Endometrial microvascular endothelial cells (primary cell): ENCODE data around the gene RBP4. TPM values are rescaled to one million over a fixed set of nuclear protein-coding genes. Genes with fewer than 3 reads are reported as not detected.
"Not testable (repeated sequence)": the region's sequence is repeated elsewhere in the genome, so short reads cannot be mapped to it uniquely, and the experiment has no call there.

Experiments
- in situ Hi-C: cut with HindIII; loops from 2 replicates; pipeline ENCODE4 v1.10.0; 2017; ENCODE audit warnings: low sequenced_read_pairs, low pct_unique_long_range_greater_than_20kb; ENCODE audit errors: inconsistent ontology term
- total RNA-seq: library from RNA; depleted of rRNA; stranded (reverse); fragments of >200 nt; gene quantifications from one replicate; pipeline ENCODE4 v1.2.3, GENCODE V29; 2015; ENCODE audit errors: inconsistent ontology term

RBP4 gene
- total RNA-seq, 1 donor from 2014 or later: not detected

DNA sequence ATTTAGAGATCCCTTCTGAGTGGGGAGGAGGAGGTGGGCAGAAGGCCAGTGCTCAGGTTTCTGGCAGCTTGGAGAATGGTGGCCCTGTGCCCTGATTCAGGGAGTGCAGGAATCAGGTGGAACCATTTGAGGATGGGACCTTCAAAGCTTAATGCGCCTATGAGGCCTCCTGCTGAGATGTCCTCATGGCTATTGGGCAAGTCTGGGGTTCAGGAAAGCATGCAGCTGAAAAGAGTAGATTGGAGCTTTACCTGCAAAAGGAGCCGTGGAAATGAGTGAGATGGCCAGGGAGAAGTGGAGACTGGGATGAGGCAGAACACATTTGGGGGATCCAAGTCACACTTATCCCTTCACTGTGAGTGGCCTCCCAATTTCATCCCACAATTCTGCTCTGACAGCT lies 28.4 kb downstream of the RBP4 start:
- in situ Hi-C loops: no loop called here

DNA sequence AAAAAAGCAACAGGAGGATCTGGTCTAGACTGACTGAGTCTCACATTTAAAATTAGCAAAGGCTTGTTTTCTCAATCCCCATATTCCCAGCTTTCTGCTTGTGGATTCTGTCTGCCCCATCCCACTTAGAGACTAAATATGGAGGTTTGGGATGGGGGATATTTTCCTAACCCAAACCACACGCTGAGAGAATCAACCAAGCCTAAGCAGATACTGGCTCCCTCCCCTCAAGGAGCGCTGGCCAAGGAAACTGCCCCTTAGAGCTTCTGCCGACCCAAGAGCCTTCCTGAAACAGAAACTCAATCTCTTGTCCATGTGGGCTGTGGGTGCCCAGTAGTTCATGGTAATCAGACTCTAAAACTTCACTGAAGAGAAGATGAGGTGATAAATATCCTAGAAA lies 30.7 kb downstream of the RBP4 start:
- in situ Hi-C loops: no loop called here

DNA sequence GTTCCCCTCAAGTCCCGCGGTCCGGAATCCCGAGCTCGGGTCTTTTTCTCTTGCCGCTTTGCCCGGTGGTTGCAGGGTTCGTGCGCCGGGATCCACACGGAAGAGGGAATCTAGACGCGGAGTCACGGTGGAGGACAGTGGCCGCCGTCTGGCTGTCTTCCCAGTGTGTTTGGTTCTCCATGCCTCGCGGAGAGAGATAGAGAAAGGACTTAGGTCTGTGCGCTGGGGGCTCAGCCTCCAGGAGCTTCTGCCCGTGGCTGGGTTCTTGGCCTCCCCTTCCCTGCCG lies 33.0 kb downstream of the RBP4 start:
- in situ Hi-C loops: no loop called here

DNA sequence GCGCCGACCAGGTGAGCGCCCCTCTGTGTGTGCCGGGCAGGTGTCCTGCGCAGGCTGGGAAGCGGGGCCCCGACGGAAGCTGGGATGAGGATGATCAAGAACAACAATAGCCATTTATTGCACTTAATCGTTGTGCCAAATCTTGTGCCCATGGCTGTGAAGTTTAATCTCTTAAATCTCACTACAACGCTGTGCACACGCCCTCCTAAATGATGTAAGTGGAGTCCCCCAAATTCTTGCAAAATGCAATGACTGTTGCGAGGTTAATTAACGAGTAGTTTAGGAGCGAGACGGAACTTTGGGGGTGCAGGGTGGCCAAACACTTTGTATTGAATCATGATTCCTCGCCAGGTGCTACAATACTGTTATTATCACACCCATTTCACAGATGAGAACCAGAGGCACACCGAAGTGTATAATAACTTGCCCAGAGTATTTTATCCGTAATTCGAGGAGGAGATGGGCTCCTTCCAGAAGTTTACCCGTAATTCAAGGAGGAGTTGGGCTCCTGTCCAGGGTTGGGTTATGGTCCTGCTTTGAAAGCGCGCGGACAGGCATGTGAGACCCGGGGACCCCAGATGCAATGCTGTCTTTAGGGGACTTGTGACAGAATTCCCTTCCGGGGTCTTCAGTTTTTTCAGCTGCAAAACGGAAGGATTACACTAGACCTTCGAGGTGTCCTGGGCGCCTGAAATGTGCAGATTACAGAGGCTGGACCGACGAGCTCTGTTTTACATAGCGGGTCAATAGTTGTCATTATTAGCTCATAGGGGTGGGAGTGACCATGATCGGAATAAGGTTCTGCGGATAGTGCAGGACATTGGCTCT lies 33.5 kb downstream of the RBP4 start:
- in situ Hi-C loops: no loop called here

DNA sequence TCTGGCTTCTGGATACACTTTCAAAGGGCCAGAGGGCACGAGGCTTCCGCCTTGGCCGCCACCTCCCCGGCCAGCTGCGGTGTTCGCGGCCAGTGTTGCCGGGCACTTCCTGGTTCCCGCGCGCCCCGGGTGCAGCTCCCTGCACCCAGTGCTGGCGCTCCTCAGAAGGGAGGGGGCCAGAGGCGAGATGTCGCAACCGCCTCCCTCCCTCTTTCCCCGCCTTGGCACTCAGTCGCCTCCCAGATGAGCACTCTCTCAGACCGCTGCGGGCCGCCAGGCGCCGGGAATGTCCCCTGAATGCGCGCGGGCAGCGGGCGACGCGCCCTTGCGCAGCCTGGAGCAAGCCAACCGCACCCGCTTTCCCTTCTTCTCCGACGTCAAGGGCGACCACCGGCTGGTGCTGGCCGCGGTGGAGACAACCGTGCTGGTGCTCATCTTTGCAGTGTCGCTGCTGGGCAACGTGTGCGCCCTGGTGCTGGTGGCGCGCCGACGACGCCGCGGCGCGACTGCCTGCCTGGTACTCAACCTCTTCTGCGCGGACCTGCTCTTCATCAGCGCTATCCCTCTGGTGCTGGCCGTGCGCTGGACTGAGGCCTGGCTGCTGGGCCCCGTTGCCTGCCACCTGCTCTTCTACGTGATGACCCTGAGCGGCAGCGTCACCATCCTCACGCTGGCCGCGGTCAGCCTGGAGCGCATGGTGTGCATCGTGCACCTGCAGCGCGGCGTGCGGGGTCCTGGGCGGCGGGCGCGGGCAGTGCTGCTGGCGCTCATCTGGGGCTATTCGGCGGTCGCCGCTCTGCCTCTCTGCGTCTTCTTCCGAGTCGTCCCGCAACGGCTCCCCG lies 34.4 kb downstream of the RBP4 start, which contains the start of gene FFAR4:
FFAR4 (plus strand) TSS at position 231 of the 842 bp plus-strand sequence; CDS start at position 287, 56 bp downstream.
- in situ Hi-C loops: no loop called here

DNA sequence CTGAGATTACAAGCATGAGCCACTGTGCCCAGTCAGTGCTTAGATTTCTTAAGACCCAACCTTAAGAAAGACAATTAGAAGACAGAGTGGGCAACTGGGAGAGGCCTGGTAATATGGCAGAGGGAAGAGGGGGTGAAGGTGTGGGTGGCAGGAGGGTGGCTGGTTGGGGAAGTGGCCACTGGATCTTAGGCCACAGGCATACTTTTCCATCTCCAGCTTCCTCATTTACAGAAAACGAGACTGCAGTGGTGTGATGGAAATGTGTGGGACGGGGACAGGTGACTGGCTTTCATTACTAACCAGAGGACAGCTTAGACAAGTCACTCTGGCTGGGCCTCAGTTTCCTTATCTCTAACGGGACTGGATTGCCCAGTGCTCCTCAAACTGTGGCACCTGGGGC lies 35.6 kb downstream of the RBP4 start:
- in situ Hi-C loops: no loop called here

DNA sequence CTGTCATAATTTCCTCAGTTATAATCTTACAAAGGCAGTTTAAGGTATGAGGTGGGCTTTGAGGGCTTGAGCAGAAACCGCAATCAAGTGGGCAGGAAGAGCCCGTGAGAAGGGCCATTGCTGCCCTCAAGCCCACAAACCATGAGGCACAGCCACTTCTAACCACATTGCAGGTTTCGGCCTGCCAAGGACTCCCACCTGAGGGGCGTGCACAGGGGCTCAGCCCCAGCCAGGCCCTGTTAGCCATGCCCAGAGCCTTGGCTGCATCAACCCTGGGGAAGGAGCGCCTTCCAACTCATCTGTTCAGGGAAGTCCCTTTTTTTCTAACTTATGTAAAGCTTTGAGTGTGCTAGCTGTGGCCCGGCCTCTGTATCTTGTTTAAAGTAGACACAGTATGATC lies 40.5 kb downstream of the RBP4 start:
- in situ Hi-C loops: no loop called here

DNA sequence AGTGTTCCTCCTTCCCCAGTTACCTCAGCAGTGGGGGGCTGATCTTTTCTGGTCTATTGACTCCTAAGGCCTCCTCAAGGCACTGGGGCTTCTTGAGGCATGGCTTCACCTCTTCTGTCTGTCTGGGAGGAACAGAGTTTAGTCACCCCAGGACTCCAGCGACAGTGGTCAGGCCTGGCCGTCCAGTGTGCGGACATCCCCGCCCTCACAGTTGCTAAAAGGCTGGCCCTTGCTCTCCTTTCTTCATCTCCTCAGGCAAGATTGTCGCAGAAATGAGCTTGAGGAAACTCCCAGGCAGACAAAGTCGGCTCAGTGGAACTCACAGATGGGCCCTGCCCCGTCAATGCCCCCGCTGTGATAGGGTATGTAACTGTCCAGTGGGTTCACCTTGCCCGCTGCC lies 41.5 kb downstream of the RBP4 start:
- in situ Hi-C loops: no loop called here

DNA sequence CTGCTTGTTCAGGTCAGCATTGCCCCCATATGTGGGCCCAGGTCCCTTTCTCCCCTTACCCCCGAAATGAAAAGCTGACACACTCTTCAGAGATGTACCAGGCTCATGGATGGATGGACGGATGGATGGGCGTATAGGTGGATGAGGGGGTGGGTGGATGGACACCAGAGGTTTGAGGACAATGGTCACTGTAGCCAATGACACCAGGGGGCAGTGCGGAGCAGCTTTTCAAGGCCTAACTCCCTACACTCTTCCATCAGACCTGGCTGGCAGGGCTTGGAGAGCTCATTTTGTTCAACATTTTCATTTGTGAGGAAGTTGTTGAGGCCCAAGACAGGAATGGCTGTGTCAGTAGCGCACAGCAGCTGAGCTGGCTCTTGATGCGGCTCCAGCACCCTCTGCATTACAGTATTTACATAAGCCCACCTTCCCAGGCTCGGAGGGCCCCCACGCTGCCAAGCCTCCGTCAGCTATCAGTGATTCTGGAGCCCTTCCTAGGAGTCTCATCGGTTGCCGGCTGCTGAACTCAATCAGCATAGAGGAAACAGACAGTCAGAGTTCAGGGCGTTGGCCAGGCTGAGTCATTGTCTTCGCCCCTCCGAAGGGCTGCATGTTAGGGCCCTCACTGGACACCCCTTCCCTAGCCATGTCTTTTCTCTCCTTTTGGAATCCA lies 46.1 kb downstream of the RBP4 start:
- in situ Hi-C loops: no loop called here

DNA sequence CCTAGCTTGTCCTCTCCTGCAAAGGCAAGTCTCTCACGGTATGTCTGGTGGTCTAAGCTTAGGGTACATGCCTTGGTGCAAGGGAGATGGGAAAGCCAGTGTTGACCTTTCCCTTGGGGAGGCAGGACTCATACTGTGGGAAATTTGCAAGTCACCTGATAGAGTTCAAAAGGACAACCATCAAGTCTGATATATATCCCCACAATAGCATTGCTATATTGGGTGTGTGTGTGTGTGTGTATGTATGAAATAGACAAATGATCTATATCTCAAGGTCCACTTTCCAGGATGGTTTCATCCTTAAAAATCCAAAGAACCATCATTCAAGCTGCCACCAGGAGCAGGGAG lies 46.7 kb downstream of the RBP4 start:
- in situ Hi-C loops: no loop called here

DNA sequence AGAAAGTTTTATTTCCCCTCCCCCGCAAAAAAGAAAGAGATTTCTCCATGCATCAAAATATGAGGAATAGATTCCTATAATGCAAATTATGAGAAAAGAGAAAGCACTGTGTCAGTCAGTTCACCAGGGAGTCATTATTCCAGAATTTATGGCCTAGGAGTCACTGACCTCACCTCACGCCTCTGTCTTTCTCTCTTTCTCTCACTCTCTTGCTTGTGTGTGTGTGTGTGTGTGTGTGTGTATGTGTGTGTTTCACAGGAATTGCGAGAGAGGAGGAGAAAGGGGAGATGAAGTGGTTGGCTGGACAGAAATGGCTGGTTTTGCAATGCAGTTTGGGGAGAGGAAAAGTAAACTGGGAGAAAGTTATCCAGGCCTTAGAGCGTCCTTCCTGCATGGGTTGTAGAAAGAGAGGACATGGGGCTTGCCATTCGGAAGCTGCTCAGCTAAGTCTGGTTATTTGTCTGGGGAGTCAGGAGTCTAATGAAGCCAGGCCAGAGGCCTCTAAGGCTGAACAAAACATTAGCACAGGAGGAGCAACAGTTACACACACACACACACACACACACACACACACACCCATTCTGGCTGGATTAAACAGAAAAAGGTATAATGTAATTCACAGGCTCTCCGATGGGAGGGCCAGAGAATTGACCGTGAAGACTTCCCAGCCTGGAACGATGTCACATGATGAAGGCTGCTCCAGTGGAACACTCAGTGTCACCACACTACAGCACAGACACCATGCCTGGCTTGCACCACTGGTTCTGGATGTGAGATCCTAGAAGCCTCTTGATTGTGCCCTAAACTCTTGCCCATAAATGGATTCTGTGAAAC lies 47.3 kb downstream of the RBP4 start:
- in situ Hi-C loops: no loop called here

DNA sequence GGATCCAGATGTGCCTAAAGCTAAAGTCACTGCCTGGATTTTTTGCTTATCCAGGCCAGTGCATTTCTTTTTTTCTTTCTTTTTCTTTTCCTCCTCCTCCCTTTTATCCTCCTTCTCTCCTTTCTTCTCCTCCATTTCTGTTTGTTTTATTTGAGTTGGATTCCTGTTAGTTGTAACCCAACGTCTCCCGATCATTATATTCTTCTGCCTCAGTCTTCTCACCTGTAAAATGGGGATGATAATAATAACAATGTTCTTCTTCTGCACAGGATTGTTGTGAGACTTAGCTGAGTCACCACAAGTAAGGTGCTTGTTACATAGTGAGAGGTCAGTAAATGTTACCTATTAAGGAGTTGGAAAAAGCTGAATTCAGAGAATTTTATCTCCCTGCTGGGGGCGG lies 48.3 kb downstream of the RBP4 start:
- in situ Hi-C loops: no loop called here

DNA sequence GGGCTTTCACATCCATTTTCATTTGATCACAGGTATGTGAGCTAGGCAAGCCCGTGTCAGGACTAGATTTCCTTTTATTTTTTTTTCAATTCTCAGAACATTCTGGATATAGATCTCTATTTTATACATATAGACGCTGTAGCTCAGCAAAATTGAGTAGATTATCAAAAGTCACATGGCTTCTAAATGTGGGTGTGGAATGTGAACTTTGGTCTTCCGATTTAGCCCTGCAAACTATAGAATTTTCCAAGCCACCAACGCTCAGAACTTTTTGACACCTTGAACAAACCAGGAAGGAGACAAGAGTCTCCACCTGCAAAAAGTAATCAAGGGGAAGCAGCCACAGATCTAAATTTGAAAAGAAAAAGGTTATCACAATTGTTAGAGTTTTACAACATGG lies 50.4 kb downstream of the RBP4 start:
- in situ Hi-C loops: no loop called here

DNA sequence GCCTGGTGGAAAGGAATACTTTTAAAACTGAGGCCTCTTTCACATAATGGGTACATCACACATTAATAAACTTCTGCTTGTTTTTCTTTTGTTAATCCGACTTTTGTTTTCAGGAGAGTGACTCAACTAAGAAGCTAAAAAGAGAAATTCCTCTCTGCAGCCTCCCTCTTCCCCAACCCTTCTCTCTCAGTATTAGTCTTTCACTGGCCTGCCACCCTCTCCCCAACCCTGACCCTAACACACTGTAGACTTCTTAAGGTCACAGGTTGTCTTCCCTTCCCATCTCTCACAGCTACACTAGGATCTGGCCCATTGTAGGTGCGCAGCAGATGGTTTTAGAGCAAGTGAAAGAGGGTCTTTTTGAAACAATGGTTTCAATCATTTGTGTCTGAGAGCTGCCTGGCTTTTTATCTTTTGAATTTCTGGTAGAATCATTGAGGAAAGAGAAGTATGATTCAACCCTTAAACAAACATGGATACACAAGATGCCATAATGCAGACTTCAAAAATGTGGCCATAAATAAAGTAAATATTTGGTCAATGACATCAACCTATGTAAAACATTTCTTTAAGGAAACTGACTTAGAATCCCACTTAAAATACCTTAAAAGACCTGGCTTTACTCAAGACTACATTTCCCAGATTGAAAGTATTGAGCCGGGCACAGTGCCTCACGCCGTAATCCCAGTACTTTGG lies 52.5 kb downstream of the RBP4 start:
- in situ Hi-C loops: no loop called here

DNA sequence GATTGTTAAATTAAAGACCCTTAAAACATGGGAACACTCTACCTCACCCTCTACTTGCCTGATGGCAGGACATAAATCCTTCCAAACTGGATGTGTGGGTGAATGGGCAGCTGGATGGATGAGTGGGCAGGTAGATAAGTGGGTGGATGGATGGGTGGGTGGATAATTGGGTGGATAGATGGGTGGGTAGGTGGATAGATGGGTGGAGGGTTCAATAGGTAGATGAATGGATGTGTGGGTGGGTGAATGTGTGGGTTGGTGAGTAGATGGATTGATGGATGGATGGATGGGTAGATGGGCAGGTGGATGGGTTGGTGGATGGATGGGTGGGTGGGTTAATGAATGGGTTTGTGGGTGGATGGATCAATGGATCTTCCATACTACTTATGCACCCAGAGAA lies 53.5 kb downstream of the RBP4 start:
- in situ Hi-C loops: no loop called here

DNA sequence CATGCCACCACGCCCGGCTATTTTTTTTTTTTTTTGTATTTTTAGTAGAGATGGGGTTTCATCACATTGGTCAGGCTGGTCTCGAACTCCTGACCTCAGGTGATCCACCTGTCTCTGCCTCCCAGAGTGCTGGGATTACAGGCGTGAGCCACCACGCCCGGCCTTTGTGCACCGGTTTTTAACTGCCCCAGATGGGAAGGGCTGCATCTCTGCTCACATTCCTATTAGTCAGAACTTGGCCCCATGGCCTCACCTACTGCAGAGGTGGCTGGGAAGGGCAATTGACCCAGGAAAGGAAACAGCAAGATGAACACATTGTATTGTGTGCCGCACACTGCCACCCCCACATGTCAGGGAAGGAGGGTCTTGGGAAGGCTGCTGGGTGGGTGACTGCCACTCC lies 54.0 kb downstream of the RBP4 start:
- in situ Hi-C loops: not testable (repeated sequence)

DNA sequence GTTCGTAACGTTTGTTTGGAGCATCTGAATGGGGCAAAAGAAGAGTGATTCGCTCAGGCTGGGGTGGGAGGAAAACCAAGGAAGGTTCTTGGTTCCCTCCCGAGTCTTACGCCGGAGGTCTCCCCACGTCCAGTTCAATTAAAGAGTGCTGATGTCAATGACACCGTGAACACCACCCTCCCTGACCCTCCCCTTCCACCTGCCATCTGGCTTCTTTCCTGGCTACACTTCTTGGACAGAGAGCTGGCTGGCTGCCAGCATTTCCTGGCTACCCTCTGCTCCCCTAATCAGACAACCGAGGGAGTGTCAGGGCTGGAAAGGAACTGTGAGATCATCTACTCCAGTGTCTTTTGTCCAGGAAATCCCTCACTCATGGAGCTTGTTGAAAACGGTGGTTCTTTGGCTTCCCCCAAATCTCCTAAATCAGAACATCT lies 58.7 kb downstream of the RBP4 start:
- in situ Hi-C loops: no loop called here
